H1 (cell line): ENCODE results near the gene EVA1B. TPM values are rescaled to one million over a fixed set of nuclear protein-coding genes. Genes with fewer than 3 reads are reported as not detected.

ENCODE experiments used
- CTCF ChIA-PET: fragments of 300-600 bp; sonication (Branson Sonifier 250); formaldehyde crosslinking; loops from one replicate; lab custom pipeline; 2021; ENCODE audit not compliant: partially characterized antibody; lab: Charles Lee
- POLR2A ChIA-PET: fragments of 300-600 bp; sonication (Branson Sonifier 250); formaldehyde crosslinking; loops from one replicate; lab custom pipeline; 2021; ENCODE audit warnings: inconsistent platforms; ENCODE audit not compliant: partially characterized antibody; lab: Charles Lee
- DNase-seq, 2 experiments: peaks; one replicate each; pipeline versions ENCODE4 v3.0.0 to v3.0.0-alpha.2; 2010 to 2022; ENCODE audit warnings: low spot score in 2 of 2, low read depth in 1 of 2, mixed read lengths in 1 of 2
- FAIRE-seq: peaks from 2 replicates; lab custom pipeline; 2011; peaks lifted over from hg19 to GRCh38; lab: Jason Lieb, UNC
- H2AFZ ChIP-seq: 2 replicates; pipeline ENCODE4 v1.8.1; 2012; ENCODE audit warnings: low read length, inconsistent platforms
- H2AK5ac ChIP-seq: 2 replicates; pipeline ENCODE4 v1.6.1; 2013; ENCODE audit warnings: low read depth, low read length
- H2BK120ac ChIP-seq: replicated peaks from 2 replicates; pipeline ENCODE3; 2013; ENCODE audit warnings: low read depth, low read length, inconsistent platforms
- H2BK12ac ChIP-seq: 2 replicates; pipeline ENCODE4 v1.6.1; 2013; ENCODE audit warnings: low read depth, low read length
- H2BK15ac ChIP-seq: 2 replicates; pipeline ENCODE4 v1.6.1; 2013; ENCODE audit warnings: low read length
- H2BK20ac ChIP-seq: 2 replicates; pipeline ENCODE4 v1.6.1; 2013; ENCODE audit warnings: low read length
- H2BK5ac ChIP-seq: 2 replicates; pipeline ENCODE4 v1.6.1; 2013; ENCODE audit warnings: low read depth, low read length
- H3K14ac ChIP-seq: 2 replicates; pipeline ENCODE4 v1.6.1; 2013; ENCODE audit warnings: inconsistent platforms; ENCODE audit not compliant: insufficient read length
- H3K18ac ChIP-seq: 2 replicates; pipeline ENCODE4 v1.6.1; 2013; ENCODE audit warnings: low read length; ENCODE audit errors: extremely low read depth
- H3K23ac ChIP-seq: 2 replicates; pipeline ENCODE4 v1.6.1; 2013; ENCODE audit warnings: inconsistent platforms; ENCODE audit not compliant: insufficient read length
- H3K23me2 ChIP-seq: 2 replicates; pipeline ENCODE4 v1.6.1; 2013; ENCODE audit warnings: low read depth, low read length
- H3K27ac ChIP-seq: 2 replicates; pipeline ENCODE4 v1.6.1; 2011; ENCODE audit warnings: low read depth, low read length, inconsistent platforms
- H3K27me3 ChIP-seq, 4 experiments: replicated peaks in 1 of 4; 1 replicate in 1 of 4; 2 replicates in 3 of 4; pipeline versions ENCODE4 v1.6.1 to v1.8.1; 2011 to 2013; ENCODE audit warnings: low read length in 3 of 4, mild to moderate bottlenecking in 3 of 4, inconsistent platforms in 2 of 4, mixed read lengths in 2 of 4, moderate library complexity in 1 of 4; ENCODE audit not compliant: control insufficient read depth in 3 of 4, insufficient read depth in 3 of 4; ENCODE audit errors: extremely low read depth in 1 of 4
- H3K36me3 ChIP-seq, 4 experiments: 2 replicates each; pipeline versions ENCODE4 v1.6.1 to v1.8.1; 2011 to 2013; ENCODE audit warnings: mild to moderate bottlenecking in 4 of 4, low read length in 3 of 4, moderate library complexity in 2 of 4, control low read depth in 1 of 4, inconsistent platforms in 1 of 4; ENCODE audit not compliant: insufficient read depth in 4 of 4, control insufficient read depth in 2 of 4
- H3K4ac ChIP-seq: replicated peaks from 2 replicates; pipeline ENCODE3; 2013; ENCODE audit warnings: low read length, low read depth, mixed read lengths, inconsistent platforms; ENCODE audit not compliant: insufficient read length
- H3K4me1 ChIP-seq, 4 experiments: replicated peaks in 1 of 4; 1 replicate in 1 of 4; 2 replicates in 3 of 4; pipeline versions ENCODE4 v1.6.1 to v1.8.1; 2011 to 2013; ENCODE audit warnings: low read length in 3 of 4, inconsistent platforms in 2 of 4, mixed read lengths in 1 of 4; ENCODE audit not compliant: insufficient read depth in 4 of 4, control insufficient read depth in 3 of 4
- H3K4me2 ChIP-seq, 2 experiments: 2 replicates each; pipeline versions ENCODE4 v1.6.1 to v1.8.1; 2011 to 2013; ENCODE audit warnings: low read depth in 2 of 2, low read length in 2 of 2, control low read depth in 1 of 2, inconsistent platforms in 1 of 2, mild to moderate bottlenecking in 1 of 2; ENCODE audit not compliant: insufficient read depth in 1 of 2
- H3K4me3 ChIP-seq, 4 experiments: fragments of 200-600, 300-600 bp in 1 of 4; sonication (generic), shearing (Covaris generic), sonication (Bioruptor Twin) in 1 of 4; 2 replicates each; pipeline versions ENCODE4 v1.5.1 to v1.8.1; 2011 to 2016; ENCODE audit warnings: low read length in 4 of 4, low read depth in 3 of 4, control low read depth in 2 of 4, inconsistent platforms in 2 of 4, mild to moderate bottlenecking in 2 of 4, mixed read lengths in 1 of 4, moderate library complexity in 1 of 4; ENCODE audit not compliant: insufficient read depth in 2 of 4; ENCODE audit errors: extremely low read depth in 1 of 4
- H3K56ac ChIP-seq: replicated peaks from 2 replicates; pipeline ENCODE3; 2013; ENCODE audit warnings: low read depth, mild to moderate bottlenecking, mixed read lengths, low read length, inconsistent platforms; ENCODE audit not compliant: insufficient read length
- H3K79me1 ChIP-seq: 2 replicates; pipeline ENCODE4 v1.6.1; 2013; ENCODE audit warnings: low read depth, low read length, control low read depth
- H3K79me2 ChIP-seq, 2 experiments: 2 replicates each; pipeline versions ENCODE4 v1.6.1 to v1.8.1; 2012 to 2013; ENCODE audit warnings: low read length in 2 of 2, mild to moderate bottlenecking in 2 of 2, inconsistent platforms in 1 of 2; ENCODE audit not compliant: insufficient read depth in 2 of 2, control insufficient read depth in 1 of 2
- H3K9ac ChIP-seq, 4 experiments: replicated peaks in 1 of 4; 1 replicate in 1 of 4; 2 replicates in 3 of 4; pipeline versions ENCODE4 v1.6.1 to v1.8.1; 2011 to 2013; ENCODE audit warnings: low read depth in 3 of 4, low read length in 3 of 4, control low read depth in 2 of 4, mild to moderate bottlenecking in 2 of 4, moderate library complexity in 2 of 4, inconsistent platforms in 1 of 4; ENCODE audit errors: extremely low read depth in 1 of 4
- H3K9me3 ChIP-seq, 2 experiments: 2 replicates each; pipeline versions ENCODE4 v1.6.1 to v1.8.1; 2012 to 2013; ENCODE audit warnings: mild to moderate bottlenecking in 2 of 2, moderate library complexity in 2 of 2, control low read depth in 1 of 2, inconsistent platforms in 1 of 2, low read depth in 1 of 2, low read length in 1 of 2, mixed read lengths in 1 of 2; ENCODE audit not compliant: insufficient read depth in 2 of 2
- H4K20me1 ChIP-seq, 2 experiments: replicated peaks in 1 of 2; 2 replicates each; pipeline versions ENCODE3 to v1.8.1; 2011 to 2013; ENCODE audit warnings: inconsistent platforms in 2 of 2, low read length in 2 of 2, mild to moderate bottlenecking in 1 of 2; ENCODE audit not compliant: insufficient read depth in 2 of 2, control insufficient read depth in 1 of 2
- H4K5ac ChIP-seq: 2 replicates; pipeline ENCODE4 v1.6.1; 2013; ENCODE audit warnings: low read length, low read depth, mixed read lengths, inconsistent platforms; ENCODE audit not compliant: insufficient read length
- H4K8ac ChIP-seq: 2 replicates; pipeline ENCODE4 v1.8.0; 2013; ENCODE audit warnings: mild to moderate bottlenecking, moderate library complexity, low read length, inconsistent platforms; ENCODE audit not compliant: insufficient read depth; ENCODE audit errors: extremely low read depth
- H4K91ac ChIP-seq: replicated peaks from 2 replicates; pipeline ENCODE3; 2013; ENCODE audit warnings: low read length, mixed read lengths, inconsistent platforms; ENCODE audit not compliant: insufficient read length
- CHD1 ChIP-seq: IDR thresholded peaks from 2 replicates; pipeline ENCODE4 v1.6.1; 2012; ENCODE audit warnings: low read depth, low read length, improper control_type of control experiment
- KDM4A ChIP-seq: IDR thresholded peaks from one replicate; pipeline ENCODE4 v1.7.1; 2012; ENCODE audit warnings: low read depth, mild to moderate bottlenecking, moderate library complexity, low read length, inconsistent platforms; ENCODE audit not compliant: severe bottlenecking
- KDM5A ChIP-seq: fragments of 200-600 bp; IDR thresholded peaks from 2 replicates; pipeline ENCODE4 v1.7.1; 2012; ENCODE audit warnings: mild to moderate bottlenecking, low read length, inconsistent platforms, mixed read lengths
- PHF8 ChIP-seq: fragments of 200-600 bp; sonication (generic); conservative IDR thresholded peaks from 2 replicates; pipeline ENCODE4 v1.7.1; 2012; ENCODE audit warnings: low read depth, mild to moderate bottlenecking, inconsistent platforms, low read length, moderate library complexity
- POU5F1 ChIP-seq: IDR thresholded peaks from 2 replicates; pipeline ENCODE4 v1.6.1; 2011; ENCODE audit warnings: low read depth, mild to moderate bottlenecking, low read length, moderate library complexity
- RXRA ChIP-seq: IDR thresholded peaks from 2 replicates; pipeline ENCODE4 v1.6.1; 2011; ENCODE audit warnings: low read depth, mild to moderate bottlenecking, low read length, moderate library complexity; ENCODE audit not compliant: insufficient read depth
- SAP30 ChIP-seq: fragments of 300-600 bp; sonication (generic); IDR thresholded peaks from 2 replicates; pipeline ENCODE4 v1.7.1; 2012; ENCODE audit warnings: low read length, moderate library complexity, mild to moderate bottlenecking, inconsistent platforms; ENCODE audit not compliant: insufficient read depth, insufficient replicate concordance
- SP1 ChIP-seq: IDR thresholded peaks from 2 replicates; pipeline ENCODE4 v1.6.1; 2011; ENCODE audit warnings: low read depth, low read length
- SRF ChIP-seq: IDR thresholded peaks from 2 replicates; pipeline ENCODE4 v1.6.1; 2011; ENCODE audit warnings: mild to moderate bottlenecking, low read depth, low read length, moderate library complexity
- TAF1 ChIP-seq: IDR thresholded peaks from 2 replicates; pipeline ENCODE4 v1.6.1; 2011; ENCODE audit warnings: mild to moderate bottlenecking, low read depth, low read length
- TEAD4 ChIP-seq: IDR thresholded peaks from 2 replicates; pipeline ENCODE4 v1.6.1; 2012; ENCODE audit warnings: low read depth, low read length, inconsistent platforms, mixed read lengths
- WGBS, 2 experiments: shearing (Covaris generic) in 1 of 2; methylation state at CpG; one replicate each; pipeline versions ENCODE4 v1.1.6 to v1.1.7; 2013 to 2015; ENCODE audit warnings: low lambda C conversion rate in 2 of 2, mixed read lengths in 2 of 2, inconsistent platforms in 1 of 2, low coverage in 1 of 2, missing lambda C conversion rate in 1 of 2; ENCODE audit not compliant: insufficient replicate concordance in 2 of 2, insufficient coverage in 1 of 2, insufficient read length in 1 of 2; ENCODE audit errors: extremely low coverage in 1 of 2, missing lambda C conversion rate in 1 of 2; 5-methylcytosine and 5-hydroxymethylcytosine counted together
- polyA plus RNA-seq, 7 experiments: library from polyadenylated mRNA; depleted of rRNA in 3 of 7; stranded (reverse) in 5 of 7; unstranded in 2 of 7; fragments of >200 nt in 5 of 7; fragments of 200-250 nt in 2 of 7; gene quantifications; 1 replicate in 5 of 7; 2 replicates in 1 of 7; 4 replicates in 1 of 7; pipeline versions ENCODE4 v1.2.1 to v1.2.3, GENCODE V29; 2011 to 2013; ENCODE audit warnings: missing spikeins in 2 of 7, mixed read lengths in 2 of 7
- total RNA-seq: library from RNA; stranded (reverse); fragmentation: NEBNext Ultra II Directional; extraction: Animal tissue kit (Norgen Biotek cat#: 25700); gene quantifications from 2 replicates; pipeline ENCODE4 v1.2.1, GENCODE V29; 2021

Gene EVA1B
- total and polyA plus RNA-seq, 2 of the 8 experiments (the other 6 are each of a cell fraction or from before 2014, with no cell fraction given), result 10.0 to 19.9 TPM

DNA sequence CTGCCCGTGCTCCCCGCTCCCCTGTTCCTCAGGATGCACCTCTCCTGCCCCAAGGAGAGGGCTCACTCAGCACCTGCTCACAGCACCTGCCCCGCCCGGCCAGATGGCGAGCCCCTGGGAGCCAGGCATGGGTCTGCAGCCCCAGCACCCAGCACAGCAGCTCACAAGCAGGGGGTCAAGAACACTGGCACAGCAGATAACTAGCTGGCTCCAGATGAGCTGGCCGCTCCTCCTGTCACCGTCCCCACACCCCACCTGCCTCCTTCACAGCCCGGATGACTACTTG, 20.9 kb upstream of the EVA1B start:
- Histone ChIP-seq H3K4me2 (no peak overlapping the region), H3K79me1 (no peaks in the 10 kb centered on the region), H3K4me3 (no peak overlapping the region), H3K4ac (no peak overlapping the region), H2AFZ (no peak overlapping the region), H2BK12ac (no peak overlapping the region), H2AK5ac (no peak overlapping the region), H3K18ac (no peak overlapping the region), H4K20me1 (peaks cover 3 to 4% of the 10 kb centered on the region in 2 experiments), H2BK20ac (no peak overlapping the region), H2BK120ac (no peak overlapping the region), H3K9me3 (no peaks in the 10 kb centered on the region), H4K5ac (no peak overlapping the region), H3K9ac (no peak overlapping the region; a peak in 1 of 7 replicates), H2BK15ac (no peak overlapping the region), H3K14ac (no peak overlapping the region), H4K91ac (no peak overlapping the region), H3K79me2 (no peaks in the 10 kb centered on the region), H3K23me2 (no peaks in the 10 kb centered on the region), H3K4me1 (no peaks in the 10 kb centered on the region; a peak in 1 of 7 replicates), H3K23ac (no peak overlapping the region), H3K36me3 (peaks cover 4 to 25% (median 8%) of the 10 kb centered on the region in 4 experiments; a peak in 5 of 8 replicates), H3K56ac (no peak overlapping the region), H3K27ac (no peak overlapping the region), H3K27me3 (no peaks in the 10 kb centered on the region), H4K8ac (no peak overlapping the region), H2BK5ac (no peak overlapping the region)
- 83% methylated on average over 8 of the region's 8 CpGs; no CpG with 5 or more reads in 1 of the 2 experiments for WGBS, 2 experiments
- FAIRE-seq (no peak), DNase-seq (no peak)
- TF ChIP-seq TAF1 (no peak), PHF8 (no peak), POU5F1 (no peak), KDM5A (no peak), TEAD4 (no peak), SAP30 (no peak), SRF (no peak), KDM4A (no peak), CHD1 (no peak), SP1 (no peak), RXRA (no peak)
- CTCF ChIA-PET, result interaction anchor here (0.6 to 10.0 kb wide), 7 partner anchors 11 to 312 kb away, joined by 3 to 150 read pairs (median 4); no protein-coding TSS in a partner anchor
- POLR2A ChIA-PET, result interaction anchor here (0.6 to 4.9 kb wide), 9 partner anchors 8 to 151 kb away, joined by 3 to 37 read pairs (median 3); partner anchors contain the start of gene EVA1B
